Activated gamma-delta T cell (primary cell): Measurements from ENCODE around the gene ACSBG1.
"Not testable (repeated sequence)": the region's sequence is repeated elsewhere in the genome, so short reads cannot be mapped to it uniquely, and the experiment has no call there.

ENCODE experiments used
- DNase-seq: peaks from one replicate; lab custom pipeline; 2025; lab: John Stamatoyannopoulos, UW

ACSBG1 gene

DNA sequence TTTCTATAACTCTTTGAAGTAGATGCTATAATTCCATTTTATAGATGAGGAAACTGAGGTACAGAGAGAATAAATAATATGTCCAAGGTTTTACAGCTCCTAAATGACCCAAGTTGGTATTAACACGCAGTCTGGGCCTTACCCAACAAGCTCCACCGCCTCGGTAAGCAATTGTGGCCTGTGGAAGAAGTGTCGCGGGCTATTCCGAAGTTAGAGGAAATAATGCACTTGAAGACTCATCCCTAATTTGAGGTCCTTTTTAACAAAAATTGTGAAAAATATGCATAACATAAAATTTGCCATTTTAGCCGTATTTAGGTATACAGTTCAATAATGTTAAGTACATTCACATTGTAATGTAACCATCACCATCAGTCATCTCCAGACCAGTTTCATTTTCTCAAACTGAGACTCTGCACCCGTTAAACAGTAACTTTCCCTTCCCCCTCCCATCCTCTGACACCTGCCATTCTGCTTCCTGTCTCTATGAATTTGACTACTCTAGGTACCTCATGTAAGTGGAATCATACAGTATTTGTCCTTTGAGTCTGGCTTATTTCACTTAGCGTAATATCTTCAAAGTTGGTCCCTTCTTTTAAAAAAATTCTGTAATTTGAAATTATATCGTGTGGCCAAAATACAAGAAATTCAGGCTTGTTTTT, 67.0 kb downstream of the ACSBG1 start:
- no peak for DNase-seq

DNA sequence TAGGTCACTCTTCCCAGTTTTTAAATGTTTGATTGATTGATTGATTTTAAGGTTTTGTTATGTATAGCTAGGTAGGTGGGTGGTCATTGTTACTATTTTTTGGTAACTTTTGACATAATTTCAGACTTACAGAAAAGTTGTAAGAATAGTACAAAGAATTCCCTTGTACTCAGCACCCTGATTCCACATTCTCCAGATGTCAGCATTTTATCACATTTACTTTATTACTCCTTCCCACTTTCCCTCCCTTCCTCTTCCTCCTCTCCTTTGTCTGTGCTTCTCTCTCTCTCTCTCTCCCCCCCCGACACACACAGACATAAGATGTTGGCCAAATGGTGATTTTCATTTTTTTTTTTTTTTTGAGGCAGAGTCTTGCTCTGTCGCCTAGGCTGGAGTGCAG, 70.4 kb downstream of the ACSBG1 start:
- no peak for DNase-seq

DNA sequence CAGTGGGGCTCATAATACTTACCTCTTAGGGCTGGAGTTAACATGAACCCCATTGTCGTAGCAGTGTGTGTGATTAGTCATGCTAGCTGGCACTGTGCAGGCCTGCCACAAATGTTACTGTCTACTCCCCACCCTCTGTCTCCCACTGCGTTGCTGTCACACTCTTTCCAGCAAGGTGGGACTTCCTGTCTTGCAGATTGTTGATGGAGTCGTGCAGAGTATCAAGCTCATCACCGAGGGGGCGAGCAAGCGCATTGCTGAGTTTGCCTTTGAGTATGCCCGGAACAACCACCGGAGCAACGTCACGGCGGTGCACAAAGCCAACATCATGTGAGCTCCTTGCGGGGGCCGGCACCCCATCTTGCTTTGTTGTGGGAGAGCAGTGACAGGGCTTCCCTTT, 72.3 kb downstream of the ACSBG1 start:
- DNase-seq = no peak

DNA sequence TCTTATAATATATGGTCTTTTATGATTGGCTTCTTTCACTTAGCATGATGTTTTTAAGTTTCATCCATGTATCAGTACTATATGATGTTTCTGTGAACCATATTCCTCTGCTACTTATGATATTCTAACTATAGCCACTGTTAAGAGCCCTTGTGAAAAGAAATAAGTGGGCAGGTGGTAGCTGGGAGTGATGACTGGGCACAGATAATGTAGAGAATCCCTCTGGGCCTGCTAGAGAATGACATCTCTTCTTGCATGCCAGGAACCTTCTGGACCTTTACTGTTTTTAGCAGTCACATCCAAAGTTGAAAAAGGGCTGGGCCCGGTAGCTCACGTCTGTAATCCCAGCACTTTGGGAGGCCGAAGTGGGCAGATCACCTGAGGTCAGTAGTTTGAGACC, 75.0 kb downstream of the ACSBG1 start:
- no peak for DNase-seq

DNA sequence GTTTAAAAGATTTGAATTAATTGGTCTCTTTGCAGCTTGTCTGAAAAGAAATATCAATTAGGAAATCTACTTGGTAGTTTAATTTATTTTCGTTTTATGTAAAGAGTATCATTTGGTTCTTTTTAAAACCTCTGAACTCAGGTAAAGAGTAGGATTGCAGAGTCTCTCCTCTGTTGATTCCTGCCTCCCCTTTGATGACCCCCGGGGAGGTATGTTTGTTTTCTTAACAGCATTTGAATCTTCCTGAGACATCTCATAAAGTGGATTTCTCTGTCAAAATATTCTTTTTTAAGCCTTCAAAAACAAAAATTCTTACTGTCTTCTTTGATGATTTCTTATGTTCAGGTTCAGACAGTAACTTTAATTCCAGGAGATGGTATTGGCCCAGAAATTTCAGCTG, 77.2 kb downstream of the ACSBG1 start:
- DNase-seq = no peak

DNA sequence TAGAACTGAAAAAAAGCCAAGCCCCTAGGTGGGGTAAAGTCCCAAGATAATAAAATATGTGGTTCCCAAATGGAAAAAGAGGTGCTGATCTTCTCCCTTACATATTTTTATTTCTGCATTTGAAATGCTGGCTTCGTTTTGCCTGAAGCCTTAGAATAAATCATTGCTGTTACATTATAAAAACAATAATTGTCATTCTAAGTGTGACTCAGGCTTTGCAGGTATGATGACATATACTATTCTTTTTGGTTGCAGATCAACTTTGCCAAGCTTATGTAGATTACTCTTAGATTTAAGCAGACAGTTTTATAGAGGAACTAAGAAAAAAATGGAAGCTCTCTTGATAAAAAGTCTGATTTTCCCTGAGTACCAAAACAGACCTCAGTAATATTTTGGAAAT, 77.7 kb downstream of the ACSBG1 start:
- DNase-seq = no peak

DNA sequence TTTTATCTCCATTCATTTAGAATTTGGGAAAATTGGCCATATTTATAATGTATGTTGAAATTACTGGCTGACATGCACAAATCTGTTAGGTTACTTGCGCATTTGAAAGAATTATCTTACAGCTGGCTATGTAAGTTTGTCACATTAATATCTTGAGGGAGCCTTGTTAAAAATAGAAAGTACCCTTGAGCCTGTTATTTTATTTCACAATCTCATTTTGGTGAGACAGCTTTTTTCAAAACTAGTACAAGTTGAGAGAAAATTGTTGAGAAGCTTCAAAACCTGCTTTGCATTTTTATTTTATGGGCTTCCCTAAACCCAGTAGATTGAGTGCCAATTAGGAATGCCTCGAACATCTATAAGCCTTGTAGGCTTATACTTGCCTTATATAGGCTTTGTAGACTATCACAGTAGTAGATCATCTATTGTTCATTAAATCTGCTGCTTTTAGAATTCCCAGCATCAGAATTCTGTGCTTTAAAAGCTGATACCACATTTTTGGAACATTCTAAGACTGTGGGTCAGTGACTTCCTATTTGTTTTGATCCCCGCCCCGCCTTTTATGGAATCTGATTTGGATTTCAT, 78.9 kb downstream of the ACSBG1 start:
- DNase-seq = no peak

DNA sequence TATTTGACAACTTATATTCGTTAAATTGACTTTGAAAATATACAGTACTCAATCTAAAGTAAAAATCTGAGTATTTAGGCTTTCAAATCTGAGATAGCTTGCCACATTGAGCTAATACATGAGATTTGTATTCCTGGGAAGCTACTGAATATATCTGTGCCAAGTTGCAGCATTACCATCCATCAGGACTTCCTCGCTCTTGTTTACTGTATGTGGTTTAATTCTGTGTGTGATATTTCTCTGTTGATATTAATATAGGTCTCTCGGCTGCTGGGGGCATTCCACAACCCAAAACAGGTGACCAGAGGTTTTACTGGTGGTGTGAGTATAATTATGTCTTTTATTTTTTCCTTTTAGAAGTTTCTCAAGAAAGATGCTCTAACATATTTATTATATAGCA, 79.4 kb downstream of the ACSBG1 start:
- no peak for DNase-seq

DNA sequence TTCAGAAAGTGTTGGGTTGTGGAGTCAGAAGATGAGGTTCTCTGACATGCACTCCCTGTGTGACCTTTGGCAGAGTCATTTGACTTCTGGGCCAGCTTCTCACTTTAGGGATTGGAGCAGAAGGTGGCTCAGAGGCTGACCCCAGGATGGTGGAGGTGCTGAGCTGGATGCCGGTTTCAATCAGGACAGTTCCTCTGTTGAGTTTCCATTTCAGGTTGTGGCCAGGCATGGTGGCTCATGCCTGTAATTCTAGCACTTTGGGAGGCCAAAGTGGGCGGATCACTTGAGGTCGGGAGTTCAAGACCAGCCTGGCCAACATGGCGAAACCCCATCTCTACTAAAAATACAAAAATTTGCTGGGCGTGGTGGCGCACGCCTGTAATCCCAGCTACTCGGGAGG, 83.3 kb downstream of the ACSBG1 start:
- DNase-seq = not testable (repeated sequence)

DNA sequence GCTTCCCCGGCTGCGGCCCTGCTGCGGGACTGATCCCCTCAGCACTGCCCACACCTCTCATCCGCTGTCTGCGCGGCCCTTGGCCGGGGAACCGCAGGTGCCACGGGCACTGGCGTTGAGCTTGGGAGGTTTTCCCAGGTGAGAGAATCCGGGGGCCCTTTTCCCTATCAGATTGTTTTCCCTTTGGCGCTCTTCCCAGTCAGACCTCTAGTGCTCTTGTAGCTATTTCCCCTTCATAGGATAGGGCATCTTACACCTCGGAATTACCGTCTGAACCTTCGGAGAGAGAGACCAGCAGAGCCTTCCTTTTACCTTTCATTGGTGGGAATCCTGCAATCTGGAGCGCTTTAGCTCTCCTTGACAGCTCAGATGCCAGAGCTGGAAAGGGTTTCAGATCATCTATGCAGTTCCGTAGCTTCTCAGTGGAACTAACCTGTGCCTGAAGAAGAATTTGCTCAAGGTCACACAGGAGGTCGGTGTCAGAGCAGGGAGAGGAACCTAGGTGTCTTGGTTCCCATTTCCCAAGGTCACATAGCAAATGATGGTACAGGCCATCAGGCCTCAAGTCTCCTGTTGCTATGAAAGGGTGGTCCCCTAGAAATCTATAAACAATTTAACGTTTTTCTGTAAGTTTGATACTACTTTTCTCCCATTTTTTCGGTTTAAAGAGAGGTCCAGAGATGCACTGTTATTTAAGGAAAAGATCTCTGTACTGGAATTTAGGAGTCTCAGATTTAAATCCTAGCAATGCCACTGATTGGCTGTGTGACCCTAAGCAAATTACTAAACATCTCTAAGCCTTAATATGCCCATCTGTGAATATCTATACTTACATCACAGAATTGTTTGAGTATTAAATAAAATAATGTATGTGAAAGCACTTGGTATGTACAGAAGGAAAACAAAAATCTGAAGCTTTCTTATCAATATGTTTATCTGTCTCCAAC, 84.3 kb downstream of the ACSBG1 start:
- DNase-seq = no peak

DNA sequence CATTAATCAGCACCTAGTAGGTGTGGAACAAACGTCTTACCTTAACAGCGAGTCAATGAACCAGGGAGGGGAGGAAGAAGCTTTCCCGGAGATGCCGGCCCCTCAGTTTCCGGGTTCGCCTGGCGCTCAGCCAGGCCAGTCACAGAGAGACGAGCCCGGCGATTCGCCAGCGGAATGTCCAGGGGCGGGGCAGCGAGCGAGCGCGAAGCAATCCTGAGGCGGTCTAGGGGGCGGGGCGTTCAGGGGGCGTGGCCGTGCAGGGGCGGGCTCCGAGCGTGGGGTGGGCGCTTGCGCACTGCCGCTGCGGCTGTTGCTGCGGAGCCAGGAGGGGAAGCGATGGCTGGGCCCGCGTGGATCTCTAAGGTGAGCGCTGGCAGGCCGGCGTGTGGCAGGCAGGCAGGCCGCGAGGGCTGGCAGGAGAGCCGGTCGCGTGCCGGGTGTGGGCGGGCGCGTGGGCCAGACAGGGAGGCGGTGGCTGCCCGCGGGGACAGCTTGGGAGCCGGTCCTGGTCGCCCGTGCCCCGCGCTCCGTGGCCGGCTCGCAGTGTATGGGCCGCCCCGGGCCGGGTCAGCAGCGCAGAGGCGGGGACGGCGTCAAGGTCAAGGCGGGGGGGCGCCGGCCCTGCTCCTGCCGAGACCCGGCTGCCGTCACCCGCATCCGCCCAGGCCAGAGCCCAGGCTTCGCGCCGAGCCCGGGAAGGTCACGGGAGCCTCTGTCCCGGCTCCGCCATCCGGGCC, 85.1 kb downstream of the ACSBG1 start, which contains the start of gene IDH3A:
TSS of gene IDH3A (plus strand) at position 295 of the 737 bp plus-strand sequence. CDS start at position 337, 42 bp downstream.
- peak; percentile 99 for DNase-seq

DNA sequence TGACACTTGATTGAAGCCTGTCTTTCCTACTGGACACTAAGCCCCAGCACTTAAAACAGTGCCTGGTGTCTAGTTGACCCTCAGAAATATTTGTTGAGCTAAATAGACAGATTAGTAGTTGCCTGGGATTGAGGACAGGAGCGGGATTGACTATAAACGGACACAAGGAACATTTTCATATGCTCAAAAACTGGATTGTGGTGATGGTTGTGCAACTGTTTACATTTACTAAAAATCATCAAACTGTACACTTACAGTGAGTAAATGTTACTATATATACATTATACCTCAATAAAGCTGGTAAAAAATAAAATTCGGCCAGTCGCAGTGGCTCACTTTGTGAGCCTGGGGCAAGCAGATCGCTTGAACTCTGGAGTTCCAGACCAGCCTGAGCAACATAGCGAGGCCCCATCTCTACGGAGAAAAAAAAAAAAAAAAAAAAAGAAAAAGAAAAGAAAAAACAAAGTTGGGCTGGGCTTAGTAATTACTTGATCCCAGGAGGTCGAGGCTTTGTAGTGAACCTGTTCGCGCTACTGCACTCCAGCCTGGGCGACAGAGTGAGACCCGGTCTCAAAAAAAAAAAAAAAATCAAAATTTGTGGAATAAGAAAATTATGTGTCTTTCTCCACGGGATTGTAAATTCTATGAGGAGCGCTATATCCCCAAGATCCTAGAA, 85.8 kb downstream of the ACSBG1 start:
- no peak for DNase-seq

DNA sequence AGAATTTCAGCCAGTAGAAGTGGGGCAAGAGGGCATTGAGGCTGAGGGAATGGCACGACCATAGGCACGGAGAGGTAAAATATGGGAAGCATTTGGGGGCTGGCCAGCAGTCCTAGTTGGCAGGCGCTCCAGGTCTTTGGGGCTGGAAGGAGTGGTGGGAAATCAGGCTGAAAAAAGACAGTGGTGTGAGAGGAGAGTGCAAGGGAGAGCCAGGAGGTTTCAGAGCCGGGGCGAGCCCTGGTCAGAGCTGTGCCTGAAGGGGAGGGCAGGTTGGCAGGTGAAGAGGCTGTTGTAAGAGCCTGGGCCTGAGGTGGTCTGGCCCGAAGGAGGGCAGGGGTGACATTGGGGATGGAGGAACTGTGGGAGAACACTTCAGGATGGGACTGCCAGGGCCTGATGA, 86.8 kb downstream of the ACSBG1 start:
- DNase-seq = no peak

DNA sequence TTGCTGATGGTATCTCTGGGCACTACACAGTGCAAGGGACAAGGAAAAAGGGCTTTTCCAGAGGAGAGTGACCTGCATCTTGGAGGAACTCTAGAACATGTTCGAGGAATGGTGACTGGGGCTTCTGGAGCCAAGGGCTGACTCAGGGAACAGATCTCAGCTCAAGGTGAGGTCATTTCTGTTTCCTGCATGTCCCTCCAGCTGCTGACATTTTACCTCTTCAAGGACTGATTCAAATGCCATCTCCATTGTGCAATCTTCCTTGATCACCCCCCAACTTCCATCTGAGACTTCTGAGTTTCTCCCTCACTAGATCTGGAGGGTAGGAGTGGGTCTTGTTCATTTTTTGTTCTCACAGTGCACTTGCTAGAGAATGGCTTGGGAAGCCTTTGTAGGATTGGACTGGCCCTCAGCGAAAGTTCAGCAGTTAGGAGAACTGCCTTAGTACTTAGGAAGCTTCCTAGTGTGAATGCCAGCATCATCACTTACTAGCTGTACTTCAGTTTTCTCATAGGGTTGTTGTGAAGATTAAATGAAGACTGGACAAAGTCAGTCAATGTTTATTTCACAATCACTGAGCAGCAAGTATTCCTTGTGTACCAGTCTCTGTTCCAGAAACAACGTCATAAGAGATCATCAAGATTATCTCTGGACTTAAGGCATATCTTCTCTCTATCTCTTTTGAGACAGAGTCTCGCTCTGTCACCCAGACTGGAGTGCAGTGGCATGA, 87.8 kb downstream of the ACSBG1 start:
- no peak for DNase-seq

DNA sequence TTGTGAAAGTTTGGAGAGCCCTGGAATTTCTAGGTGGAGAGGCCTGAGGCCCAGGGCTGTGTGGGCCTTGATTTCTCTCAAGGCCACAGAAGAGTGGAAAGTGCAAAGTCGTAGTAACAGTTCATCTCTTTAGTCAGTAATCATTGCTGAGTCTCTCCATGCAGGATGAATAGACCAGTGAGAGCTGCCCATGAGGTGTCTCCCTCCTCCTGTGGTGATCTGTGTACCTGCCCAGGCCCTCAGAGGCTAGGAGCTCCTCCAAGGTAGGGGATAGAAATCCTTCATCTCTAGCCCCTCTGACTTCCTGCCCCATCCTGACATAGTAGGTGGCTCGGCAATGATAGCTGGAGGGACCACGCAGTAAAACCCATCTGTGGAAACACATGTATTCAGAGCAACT, 92.0 kb downstream of the ACSBG1 start:
- no peak for DNase-seq

DNA sequence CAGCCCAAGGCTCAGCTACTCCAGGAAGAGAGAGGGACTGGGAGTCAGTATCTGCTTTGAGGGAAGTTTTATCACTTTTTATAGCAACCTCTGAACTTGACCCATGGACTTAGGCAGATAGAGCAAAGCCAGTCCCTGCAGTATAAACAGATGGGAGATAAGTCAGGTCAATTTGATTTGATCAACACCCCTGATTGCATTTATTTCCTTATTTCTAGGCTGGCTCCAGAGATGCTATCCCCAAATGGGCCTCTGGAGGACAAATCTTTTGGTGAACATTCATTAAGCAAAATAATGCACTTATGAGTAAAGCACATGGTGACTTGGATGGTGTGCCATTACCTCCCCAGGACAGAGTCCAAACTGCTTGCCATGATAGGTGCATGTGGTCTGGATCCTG, 94.1 kb downstream of the ACSBG1 start:
- DNase-seq = no peak

DNA sequence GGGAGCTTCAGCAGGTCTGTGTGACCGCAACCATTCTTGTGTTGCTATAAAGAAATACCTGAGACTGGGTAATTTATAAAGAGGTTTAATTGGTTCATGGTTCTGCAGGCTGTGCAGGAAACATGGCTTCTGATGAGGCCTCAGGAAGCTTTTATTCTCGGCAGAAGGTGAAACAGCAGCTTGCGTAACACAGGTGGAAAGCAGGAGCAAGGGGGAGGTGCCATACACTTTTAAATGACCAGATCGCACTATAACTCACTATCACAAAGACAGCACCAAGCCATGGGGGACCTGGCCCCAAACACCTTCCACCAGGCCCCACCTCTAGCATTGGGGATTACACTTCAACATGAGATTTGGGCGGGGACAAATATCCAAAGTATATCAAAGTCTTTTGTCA, 94.8 kb downstream of the ACSBG1 start:
- no peak for DNase-seq

DNA sequence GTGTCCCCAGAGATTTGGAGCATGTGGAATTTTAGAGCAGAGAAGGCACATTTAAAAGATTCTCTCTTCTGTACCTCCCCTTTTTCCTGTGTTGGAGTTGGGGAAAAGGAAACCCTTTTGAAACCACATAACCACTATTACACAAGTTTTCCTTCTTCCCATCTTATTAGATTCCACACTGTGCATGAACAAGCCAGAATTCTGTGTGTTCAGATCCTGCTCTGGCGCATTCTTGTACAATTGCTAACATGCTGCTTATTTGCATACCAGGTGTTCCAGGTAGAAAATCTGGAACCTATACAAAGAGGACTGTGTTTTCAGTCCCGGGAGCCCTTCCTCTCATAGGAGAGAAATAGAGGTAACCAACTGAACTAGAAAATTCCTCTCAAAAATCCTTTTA, 100.6 kb downstream of the ACSBG1 start:
- no peak for DNase-seq

DNA sequence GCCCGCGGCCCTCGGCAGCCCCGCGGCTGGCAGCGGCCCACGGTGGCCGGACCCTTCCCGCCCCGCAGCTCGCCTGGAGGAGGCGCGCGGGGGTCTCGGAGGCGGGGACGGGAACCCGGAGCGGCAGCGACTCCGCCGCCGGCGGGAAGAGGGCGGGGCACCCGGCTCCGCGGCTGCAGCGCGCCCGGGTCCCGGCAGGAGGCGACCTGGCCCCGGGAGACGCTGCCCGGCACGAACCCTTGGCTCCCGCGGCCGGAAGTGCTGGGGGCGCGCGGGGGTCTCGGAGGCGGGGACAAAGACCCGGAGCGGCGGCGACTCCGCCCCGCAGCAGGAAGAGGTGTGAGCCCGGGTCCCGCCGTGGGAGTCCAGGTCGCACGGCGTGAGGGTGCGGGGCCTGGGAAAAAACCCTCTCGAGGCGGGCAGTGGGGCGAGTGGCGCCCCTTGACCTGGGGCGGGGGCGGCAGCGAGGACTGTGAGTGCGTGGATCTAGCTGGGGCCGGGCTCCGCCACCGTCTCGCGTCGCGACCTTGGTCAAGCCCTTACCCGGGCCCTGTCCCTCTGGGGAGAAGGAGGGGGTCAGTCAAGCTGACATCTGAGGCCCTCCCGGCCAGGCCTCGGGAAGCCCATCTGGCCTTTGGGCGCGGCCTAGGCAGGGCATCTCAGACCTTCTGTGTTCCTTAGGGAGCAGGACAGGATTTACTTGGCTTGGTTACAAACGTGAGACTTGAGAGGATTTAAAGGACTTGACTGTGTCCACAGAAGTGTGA, 102.9 kb downstream of the ACSBG1 start, which contains the start of gene CIB2:
TSS of gene CIB2 (minus strand) at position 151 of the 767 bp plus-strand sequence. CDS start 230 bp downstream, outside the sequence.
- peak; percentile 67 for DNase-seq
